HG03066 (cell line): ENCODE results near the gene EPB41L1.

Source experiments
- ATAC-seq: cut with Tn5 transposase; IDR thresholded peaks from one replicate; pipeline ENCODE4 v1.9.1; 2021; ENCODE audit warnings: low read depth; ENCODE audit not compliant: unreplicated experiment

Gene EPB41L1

GRCh38 chr20:36153736-36154699 is 522 bp upstream of the EPB41L1 start:
- ATAC-seq = no peak

GRCh38 chr20:36155629-36155971 is 1.1 kb downstream of the EPB41L1 start:
- ATAC-seq = no peak

- no peak for ATAC-seq
Observed at GRCh38 chr20:36155991-36156390, 1.5 kb downstream of the EPB41L1 start.

- no peak for ATAC-seq
Observed at GRCh38 chr20:36157610-36158009, 3.1 kb downstream of the EPB41L1 start.

- ATAC-seq = no peak
Observed at GRCh38 chr20:36158160-36158741, 3.7 kb downstream of the EPB41L1 start.

- ATAC-seq = no peak
Observed at GRCh38 chr20:36159833-36160232, 5.3 kb downstream of the EPB41L1 start.

GRCh38 chr20:36162272-36162966 is 7.9 kb downstream of the EPB41L1 start:
- no peak for ATAC-seq

GRCh38 chr20:36167902-36168503 is 13.5 kb downstream of the EPB41L1 start:
- ATAC-seq = no peak

- ATAC-seq = no peak
Observed at GRCh38 chr20:36170542-36171215, 16.1 kb downstream of the EPB41L1 start.

- no peak for ATAC-seq
Observed at GRCh38 chr20:36173451-36173933, 19.0 kb downstream of the EPB41L1 start.

- ATAC-seq = no peak
Observed at GRCh38 chr20:36175016-36175415, 20.5 kb downstream of the EPB41L1 start.

- no peak for ATAC-seq
Observed at GRCh38 chr20:36175475-36175995, 21.0 kb downstream of the EPB41L1 start.

GRCh38 chr20:36177716-36178115 is 23.2 kb downstream of the EPB41L1 start:
- ATAC-seq = no peak

GRCh38 chr20:36179170-36179945 is 24.8 kb downstream of the EPB41L1 start:
- ATAC-seq = no peak

- no peak for ATAC-seq
Observed at GRCh38 chr20:36180323-36180722, 25.8 kb downstream of the EPB41L1 start.

- ATAC-seq = no peak
Observed at GRCh38 chr20:36181934-36182603, 27.5 kb downstream of the EPB41L1 start.

- no peak for ATAC-seq
Observed at GRCh38 chr20:36182604-36183154, 28.1 kb downstream of the EPB41L1 start.

GRCh38 chr20:36183155-36183944 is 28.8 kb downstream of the EPB41L1 start:
- no peak for ATAC-seq
